GM21515 (cell line): ENCODE data around the gene AASDH.

Source experiments
- ATAC-seq: cut with Tn5 transposase; IDR thresholded peaks from one replicate; pipeline ENCODE4 v1.9.1; 2021; ENCODE audit not compliant: unreplicated experiment

AASDH gene

GRCh38 chr4:56387023-56388001 lies at the start of gene AASDH:
Gene AASDH (minus strand): TSS chr4:56387491. CDS start chr4:56384299, 3,192 bp downstream.
- ATAC-seq: peak; percentile 93

- peak; percentile 73 for ATAC-seq
These were observed 48.0 kb upstream of the AASDH start, which contains the start of gene PPAT for GRCh38 chr4:56435140-56435926. Gene PPAT (minus strand): TSS chr4:56435615. CDS start chr4:56435477, 138 bp downstream.

DNA sequence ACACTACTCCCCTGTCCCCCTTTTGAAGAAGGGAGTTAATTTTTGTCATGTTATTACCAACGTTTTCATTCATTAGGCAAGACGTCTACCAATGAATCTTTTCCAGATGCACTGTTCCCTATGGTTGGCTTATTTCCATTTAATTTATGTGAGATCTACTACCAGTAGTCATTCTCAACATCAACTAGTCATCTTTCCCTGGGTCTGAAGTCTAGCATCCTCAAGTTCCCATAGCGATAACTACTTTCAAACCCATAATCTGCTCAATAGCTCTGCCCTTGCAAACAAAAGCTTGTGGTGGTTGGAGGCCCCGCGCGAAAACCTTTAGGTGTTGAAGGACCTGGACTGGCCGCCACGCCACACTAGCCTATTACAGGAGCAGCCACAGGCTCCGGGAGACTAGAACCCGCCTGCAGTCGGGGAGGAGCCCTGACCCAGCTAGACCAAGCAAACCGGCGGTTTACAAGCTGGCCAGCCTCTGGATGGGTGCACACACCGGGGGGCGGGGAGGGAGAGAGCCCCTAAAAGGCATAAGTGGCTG lies 47.4 kb upstream of the AASDH start:
- peak; percentile 16 for ATAC-seq

GRCh38 chr4:56433280-56433679 lies 46.0 kb upstream of the AASDH start:
- ATAC-seq: no peak

DNA sequence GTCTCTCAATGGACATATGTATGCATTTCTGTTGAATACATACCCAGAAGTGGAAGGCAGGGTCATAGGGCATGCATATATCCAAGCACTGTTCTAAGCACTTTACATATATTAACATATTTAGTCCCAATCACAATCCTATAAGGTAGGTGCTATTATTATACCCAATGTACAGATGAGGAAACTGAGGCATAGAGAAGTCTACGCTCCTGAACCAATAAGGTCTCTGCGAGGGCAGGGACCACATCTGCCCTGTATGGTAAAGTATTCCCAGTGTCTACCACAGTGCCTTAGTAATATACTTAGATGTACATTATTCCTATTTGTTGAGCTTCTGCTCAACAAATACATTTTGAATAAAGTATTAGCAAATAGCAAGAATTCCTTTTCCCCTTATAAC lies 42.9 kb upstream of the AASDH start:
- no peak for ATAC-seq

DNA sequence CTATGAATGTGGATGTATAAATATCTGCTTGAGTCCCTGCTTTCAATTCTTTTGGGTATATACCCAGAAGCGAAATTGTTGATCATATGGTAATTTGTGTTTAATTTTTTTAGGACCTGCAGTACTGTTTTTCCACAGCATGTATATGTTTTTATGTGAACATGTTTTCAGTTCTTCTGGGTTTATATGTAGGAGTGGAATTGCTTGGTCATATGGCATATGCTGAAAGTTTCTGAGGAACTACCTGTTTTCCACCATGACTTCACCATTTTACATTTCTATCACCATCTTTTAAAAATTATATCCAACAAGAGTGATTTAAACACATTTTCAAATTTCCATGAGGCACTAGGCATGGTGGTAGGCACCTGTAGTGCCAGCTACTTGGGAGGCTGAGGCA lies 39.9 kb upstream of the AASDH start:
- ATAC-seq: no peak

DNA sequence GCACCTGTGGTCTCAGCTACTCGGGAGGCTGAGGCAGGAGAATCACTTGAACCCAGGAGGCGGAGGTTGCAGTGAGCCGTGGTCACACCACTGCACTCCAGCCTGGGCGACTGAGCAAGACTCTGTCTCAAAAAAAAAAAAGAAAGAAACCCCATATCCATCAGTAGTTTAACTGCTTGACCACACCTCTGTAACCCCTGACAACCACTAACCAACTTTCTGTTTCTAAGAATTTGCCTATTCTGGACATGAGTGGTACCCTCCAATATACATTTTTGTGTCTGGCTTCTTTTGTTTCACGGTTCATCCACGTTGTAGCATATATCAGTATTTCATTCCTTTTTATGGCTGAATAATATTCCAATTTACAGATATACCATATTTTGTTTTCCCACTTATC lies 39.0 kb upstream of the AASDH start:
- peak; percentile 77 for ATAC-seq

DNA sequence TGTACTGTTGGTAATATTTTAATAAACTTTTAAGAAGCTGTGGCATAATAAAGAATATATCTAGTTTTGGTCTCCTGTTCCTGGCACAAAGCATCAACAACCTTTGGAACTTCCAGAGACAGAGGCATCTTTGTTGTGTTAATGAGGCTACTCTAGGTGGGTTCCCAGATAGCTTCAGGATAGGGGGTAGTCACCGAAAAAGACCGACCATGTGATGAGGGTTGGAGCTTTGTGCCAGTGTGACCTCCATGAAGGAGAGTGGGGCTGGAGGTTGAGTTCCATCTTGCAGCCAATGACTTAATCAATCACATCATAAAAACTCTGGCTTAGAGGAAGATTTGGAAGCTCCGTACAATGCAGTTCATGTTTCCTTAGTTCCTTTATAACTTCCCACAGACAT lies 38.2 kb upstream of the AASDH start:
- no peak for ATAC-seq

DNA sequence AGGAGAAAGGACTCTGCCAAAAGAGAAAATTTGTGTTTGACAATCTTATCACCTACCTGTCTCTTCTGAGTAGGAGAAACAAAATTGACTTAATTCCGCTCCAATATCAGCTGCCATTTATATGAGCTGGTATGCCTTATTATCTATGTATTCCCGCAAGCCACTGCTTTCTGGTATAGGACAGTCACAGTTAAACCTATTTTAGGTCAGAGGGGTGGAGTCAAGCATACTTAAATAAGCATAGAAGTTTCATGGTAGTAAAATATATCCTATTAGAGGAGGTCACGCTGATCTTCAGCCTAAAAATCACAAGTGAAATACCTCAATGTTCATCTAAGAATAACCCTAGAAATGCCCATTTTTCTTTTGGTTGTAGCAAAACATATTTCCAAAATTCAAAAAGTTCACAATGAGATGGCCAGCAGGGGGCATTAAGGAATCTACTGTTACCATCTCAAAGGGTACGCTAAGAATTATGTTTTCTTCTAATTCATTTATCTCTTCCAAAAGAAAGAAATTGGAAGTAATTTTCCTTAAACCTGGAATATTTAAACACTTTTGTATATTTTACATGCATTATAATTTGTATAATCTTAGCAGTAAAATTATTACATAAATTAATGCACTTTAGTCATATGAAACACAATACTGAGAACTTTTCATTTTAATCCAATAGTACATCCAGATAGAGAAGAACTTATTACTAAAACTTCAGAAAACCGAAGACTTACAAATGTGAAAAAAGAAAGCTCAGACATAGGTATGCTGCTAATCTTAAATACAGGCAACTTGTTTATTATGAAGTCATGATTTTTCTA lies 37.6 kb upstream of the AASDH start:
- ATAC-seq: no peak

GRCh38 chr4:56424176-56424575 lies 36.9 kb upstream of the AASDH start:
- ATAC-seq: no peak

GRCh38 chr4:56417396-56417795 lies 30.1 kb upstream of the AASDH start:
- ATAC-seq: no peak

- ATAC-seq: no peak
These were observed 29.1 kb upstream of the AASDH start for GRCh38 chr4:56416349-56416748.

DNA sequence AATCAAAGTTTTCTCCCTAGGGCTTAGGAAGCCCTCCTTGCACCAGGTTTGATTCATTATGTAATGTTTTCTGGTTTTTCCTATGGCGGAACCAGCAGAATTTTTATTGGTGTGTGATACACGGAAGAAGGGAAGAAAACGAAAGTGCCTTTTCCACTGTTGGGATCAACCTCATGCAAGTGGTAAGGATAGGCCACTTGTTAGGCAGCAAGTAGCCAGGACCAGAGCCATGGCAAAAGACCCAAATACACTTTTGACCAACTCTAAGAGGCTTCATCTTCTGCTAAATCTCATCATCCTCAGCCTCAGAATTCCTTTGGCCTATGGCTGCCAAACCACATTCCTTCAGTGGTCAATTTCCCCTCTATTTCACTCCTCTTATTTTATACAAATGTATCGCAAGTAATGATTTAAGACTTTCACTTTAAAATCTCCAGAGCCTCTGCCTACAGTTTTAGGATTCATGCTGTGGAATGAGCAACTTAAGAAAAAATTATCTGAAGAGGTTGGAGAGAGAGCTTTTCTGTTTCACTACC lies 26.9 kb upstream of the AASDH start:
- ATAC-seq: no peak

DNA sequence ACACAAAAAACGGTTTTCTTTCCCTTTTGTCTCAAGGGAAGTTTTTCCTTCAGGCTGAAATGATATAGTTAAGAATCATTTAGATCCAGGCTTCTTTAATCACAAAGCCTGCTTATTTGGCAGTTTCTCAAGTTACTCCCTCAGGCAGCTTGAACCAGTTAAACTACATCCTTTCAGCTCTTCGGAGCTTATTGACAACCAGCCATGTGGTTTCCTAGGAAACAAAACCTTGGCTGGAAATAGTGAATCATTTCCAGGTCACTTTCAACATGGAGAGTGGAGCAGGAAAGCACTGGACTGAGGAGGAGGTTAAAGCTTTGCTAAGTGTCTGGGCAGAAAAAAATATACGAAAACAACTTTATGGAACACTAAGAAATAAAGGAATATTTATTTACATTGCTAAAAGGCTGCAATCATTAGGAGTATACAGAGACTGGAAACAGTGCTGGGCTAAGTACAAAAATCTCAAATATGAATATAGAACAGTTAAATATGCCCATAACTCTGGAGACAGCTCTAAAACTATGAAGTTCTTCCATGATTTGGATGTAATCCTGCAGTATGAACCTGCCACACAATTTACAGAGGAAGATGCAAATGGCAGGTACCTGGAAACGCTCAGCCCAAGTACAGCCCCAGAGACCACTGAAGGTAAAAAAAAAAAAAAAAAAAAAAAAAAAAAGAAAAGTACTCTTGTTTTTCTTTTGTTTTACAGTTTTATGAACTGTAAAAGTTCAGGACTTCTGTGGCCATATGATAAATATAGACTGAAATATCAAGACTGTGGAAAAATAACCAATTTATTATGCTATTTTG lies 23.2 kb upstream of the AASDH start:
- no peak for ATAC-seq

- no peak for ATAC-seq
These were observed 22.3 kb upstream of the AASDH start for GRCh38 chr4:56409511-56410090.

DNA sequence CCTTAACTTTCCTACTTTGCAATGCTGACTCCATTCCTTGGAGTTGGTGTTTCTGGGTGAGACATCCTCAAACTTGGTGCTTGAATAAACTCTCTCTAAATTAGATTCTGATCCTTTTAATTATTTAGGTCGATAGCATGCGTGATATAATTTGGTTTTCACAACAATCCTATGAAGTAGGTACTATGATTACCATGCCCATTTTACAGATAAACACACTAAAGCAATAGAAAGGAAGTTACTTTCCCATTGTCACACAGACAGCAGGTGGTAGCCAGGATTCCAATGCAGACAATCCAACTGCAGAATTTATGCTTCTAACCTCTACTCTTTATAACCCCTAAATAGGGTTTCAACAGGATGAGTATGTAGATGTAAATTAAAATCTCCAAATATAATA lies 21.7 kb upstream of the AASDH start:
- ATAC-seq: no peak

GRCh38 chr4:56406151-56406550 lies 18.9 kb upstream of the AASDH start:
- ATAC-seq: no peak

GRCh38 chr4:56405016-56405415 lies 17.7 kb upstream of the AASDH start:
- no peak for ATAC-seq

DNA sequence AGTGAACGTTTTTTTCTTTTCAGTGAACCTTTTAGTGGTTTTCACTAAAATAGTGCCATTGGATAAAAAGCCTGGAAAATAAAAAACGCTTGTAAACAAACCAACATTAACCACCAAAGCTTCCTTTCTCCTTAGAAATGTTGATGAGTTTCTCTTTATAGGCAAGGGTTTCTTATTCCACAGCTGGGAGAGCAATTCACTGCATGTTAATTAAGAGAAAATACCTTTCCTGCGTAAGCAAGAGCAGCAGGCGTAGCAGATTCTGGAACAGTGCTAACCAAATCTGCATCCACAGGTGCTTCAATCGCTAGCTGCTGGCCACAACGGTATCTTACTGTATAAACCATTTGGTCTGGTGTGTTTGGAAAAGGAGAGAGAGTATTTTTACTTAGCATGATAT lies 13.3 kb upstream of the AASDH start:
- ATAC-seq: no peak
